Loucy (cell line): ENCODE measurements around the gene C1orf159.

Source experiments
- H2AFZ ChIP-seq: fragments of 200-600 bp; sonication (generic); 2 replicates; pipeline ENCODE4 v1.6.0; 2016; ENCODE audit warnings: antibody characterized with exemption, mild to moderate bottlenecking, low read length, moderate library complexity
- H3F3A ChIP-seq: fragments of 200-600 bp; 2 replicates; pipeline ENCODE4 v1.6.0; 2016; ENCODE audit warnings: antibody characterized with exemption, low read depth, mild to moderate bottlenecking
- H3K27me3 ChIP-seq: fragments of 200-600 bp; sonication (generic); 2 replicates; pipeline ENCODE4 v1.6.1; 2014; ENCODE audit warnings: low read length, mild to moderate bottlenecking; ENCODE audit not compliant: insufficient read depth, poor library complexity, severe bottlenecking
- H3K36me3 ChIP-seq: fragments of 200-600 bp; sonication (generic); 2 replicates; pipeline ENCODE4 v1.6.1; 2016; ENCODE audit warnings: low read length; ENCODE audit not compliant: insufficient read depth
- H3K4me1 ChIP-seq: fragments of 200-600 bp; sonication (generic); 2 replicates; pipeline ENCODE4 v1.5.1; 2014; ENCODE audit warnings: low read length, mild to moderate bottlenecking; ENCODE audit not compliant: insufficient read depth, poor library complexity, severe bottlenecking
- H3K4me2 ChIP-seq: fragments of 200-600 bp; sonication (generic); 2 replicates; pipeline ENCODE4 v1.6.0; 2014; ENCODE audit warnings: antibody characterized with exemption, low read length, low read depth, mild to moderate bottlenecking; ENCODE audit not compliant: poor library complexity, severe bottlenecking
- H3K4me3 ChIP-seq: fragments of 200-600 bp; sonication (generic); 2 replicates; pipeline ENCODE4 v1.5.1; 2014; ENCODE audit warnings: low read length, mild to moderate bottlenecking, mixed read lengths; ENCODE audit not compliant: poor library complexity, severe bottlenecking
- H3K79me2 ChIP-seq: fragments of 200-600 bp; sonication (generic); 2 replicates; pipeline ENCODE4 v1.6.1; 2014; ENCODE audit warnings: low read length; ENCODE audit not compliant: insufficient read depth
- H3K9ac ChIP-seq: fragments of 200-600 bp; sonication (generic); 2 replicates; pipeline ENCODE4 v1.6.0; 2014; ENCODE audit warnings: mild to moderate bottlenecking, low read depth, low read length, moderate library complexity; ENCODE audit not compliant: poor library complexity, severe bottlenecking
- H3K9me2 ChIP-seq: fragments of 200-600 bp; sonication (generic); replicated peaks from 2 replicates; pipeline ENCODE4 v1.6.1; 2016; ENCODE audit warnings: low read depth, low read length, mixed read lengths
- H3K9me3 ChIP-seq: fragments of 200-600 bp; sonication (generic); 2 replicates; pipeline ENCODE4 v1.6.1; 2014; ENCODE audit warnings: mild to moderate bottlenecking, antibody characterized with exemption, low read length, low read depth; ENCODE audit not compliant: insufficient read depth
- H4K20me1 ChIP-seq: fragments of 200-600 bp; sonication (generic); 2 replicates; pipeline ENCODE4 v1.6.0; 2014; ENCODE audit warnings: antibody characterized with exemption, low read length, mild to moderate bottlenecking; ENCODE audit not compliant: insufficient read depth, poor library complexity, severe bottlenecking
- CTCF ChIP-seq: fragments of 200-600 bp; sonication (generic); conservative IDR thresholded peaks from 2 replicates; pipeline ENCODE4 v1.5.1; 2014; ENCODE audit warnings: mild to moderate bottlenecking, antibody characterized with exemption, low read length
- EZH2phosphoT487 ChIP-seq: fragments of 200-600 bp; IDR thresholded peaks from 2 replicates; pipeline ENCODE4 v1.6.1; 2018; ENCODE audit warnings: antibody characterized with exemption, mild to moderate bottlenecking, moderate library complexity, borderline replicate concordance

The C1orf159 gene

GRCh38 chr1:1151306-1151705 is 35.4 kb upstream of the C1orf159 start:
- H3K9me2 ChIP-seq: no peaks in the 10 kb centered on the region
- TF ChIP-seq CTCF: no peak
- TF ChIP-seq EZH2phosphoT487: no peak
- H2AFZ ChIP-seq: no peak overlapping the region
- H3K4me1 ChIP-seq: no peaks in the 10 kb centered on the region
- H3K4me3 ChIP-seq: no peak overlapping the region
- H3K4me2 ChIP-seq: no peak overlapping the region
- H3K9me3 ChIP-seq: peaks cover 7% of the 10 kb centered on the region; the same call in 1 of the 2 replicates
- H3F3A ChIP-seq: no peaks in the 10 kb centered on the region
- H4K20me1 ChIP-seq: no peaks in the 10 kb centered on the region
- H3K27me3 ChIP-seq: no peaks in the 10 kb centered on the region
- no peak overlapping the region for H3K9ac ChIP-seq
- no peaks in the 10 kb centered on the region for H3K36me3 ChIP-seq
- no peaks in the 10 kb centered on the region for H3K79me2 ChIP-seq

- no peak overlapping the region for H3K9ac ChIP-seq
- H3K4me2 ChIP-seq: no peak overlapping the region
- no peak overlapping the region for H2AFZ ChIP-seq
- H3K27me3 ChIP-seq: no peaks in the 10 kb centered on the region
- H3F3A ChIP-seq: no peaks in the 10 kb centered on the region
- H3K36me3 ChIP-seq: no peaks in the 10 kb centered on the region
- H3K9me2 ChIP-seq: no peaks in the 10 kb centered on the region
- no peak overlapping the region for H3K4me3 ChIP-seq
- H3K9me3 ChIP-seq: peaks cover 7% of the 10 kb centered on the region; the same call in 1 of the 2 replicates
- H3K4me1 ChIP-seq: peaks cover under 1% of the 10 kb centered on the region
- H4K20me1 ChIP-seq: no peaks in the 10 kb centered on the region
- TF ChIP-seq EZH2phosphoT487 (no peak), CTCF (no peak)
- no peaks in the 10 kb centered on the region for H3K79me2 ChIP-seq
These were observed 34.2 kb upstream of the C1orf159 start for GRCh38 chr1:1150100-1150499.

- Histone ChIP-seq H3K9ac (no peak overlapping the region), H3K9me3 (peaks cover 7% of the 10 kb centered on the region; the same call in 1 of the 2 replicates), H2AFZ (no peak overlapping the region), H3K27me3 (no peaks in the 10 kb centered on the region), H3K4me1 (peaks cover 3% of the 10 kb centered on the region), H3K4me2 (no peak overlapping the region), H3K9me2 (no peaks in the 10 kb centered on the region), H4K20me1 (no peaks in the 10 kb centered on the region), H3F3A (no peaks in the 10 kb centered on the region), H3K4me3 (no peak overlapping the region), H3K79me2 (no peaks in the 10 kb centered on the region), H3K36me3 (no peaks in the 10 kb centered on the region)
- no peak for TF ChIP-seq EZH2phosphoT487
- no peak for TF ChIP-seq CTCF
These were observed 33.5 kb upstream of the C1orf159 start for GRCh38 chr1:1149416-1149815.
